Measurements from ENCODE around the gene TM9SF2. TPM values are rescaled to one million over a fixed set of nuclear protein-coding genes. Genes with fewer than 3 reads are reported as not detected.

Gene TM9SF2
- total and polyA plus RNA-seq, 8 donors, result 129 to 155 (median 148) TPM

- H3K36me3 ChIP-seq, result no peaks in the 10 kb centered on the region
- H3K27ac ChIP-seq, result no peak overlapping the region
- peaks cover 0 to 5% of the 10 kb centered on the region in 2 donors for H3K27me3 ChIP-seq
- no peak overlapping the region for H3K4me3 ChIP-seq
- intact Hi-C loops (cut with DNase I), result no loop called here
- no peak for DNase-seq
- H3K4me1 ChIP-seq, result peaks cover 0 to 2% of the 10 kb centered on the region in 2 donors
- no peak for ATAC-seq
- TF ChIP-seq CTCF (IDR thresholded peaks at IDR 0.05), result no peak
- no peaks in the 10 kb centered on the region for H3K9me3 ChIP-seq
Observed at GRCh38 chr13:99470027-99470426, 31.2 kb upstream of the TM9SF2 start.

GRCh38 chr13:99471221-99472121 is 29.8 kb upstream of the TM9SF2 start:
- no peak for DNase-seq
- H3K27ac ChIP-seq, result no peak overlapping the region
- intact Hi-C loops (cut with DNase I), result no loop called here

GRCh38 chr13:99472122-99472440 is 29.2 kb upstream of the TM9SF2 start:
- Histone ChIP-seq H3K36me3 (no peaks in the 10 kb centered on the region), H3K27ac (no peak overlapping the region), H3K4me1 (no peaks in the 10 kb centered on the region), H3K27me3 (peaks cover 0 to 5% of the 10 kb centered on the region in 2 donors), H3K9me3 (no peaks in the 10 kb centered on the region), H3K4me3 (no peak overlapping the region)
- no peak for ATAC-seq
- DNase-seq, result no peak
- intact Hi-C loops (cut with DNase I), result no loop called here
- no peak for TF ChIP-seq CTCF (IDR thresholded peaks at IDR 0.05)

More at GRCh38 chr13:99471221-99472121, 29.8 kb upstream of the TM9SF2 start:
- H3K36me3 ChIP-seq, result no peaks in the 10 kb centered on the region
- TF ChIP-seq CTCF (IDR thresholded peaks at IDR 0.05), result no peak
- peaks cover 0 to 5% of the 10 kb centered on the region in 2 donors for H3K27me3 ChIP-seq
- H3K9me3 ChIP-seq, result no peaks in the 10 kb centered on the region
- H3K4me1 ChIP-seq, result no peaks in the 10 kb centered on the region
- ATAC-seq, result no peak
- no peak overlapping the region for H3K4me3 ChIP-seq

GRCh38 chr13:99473515-99473914 is 27.8 kb upstream of the TM9SF2 start:
- Histone ChIP-seq H3K27ac (no peak overlapping the region), H3K4me3 (no peak overlapping the region), H3K9me3 (no peaks in the 10 kb centered on the region), H3K36me3 (no peaks in the 10 kb centered on the region), H3K27me3 (peaks cover 0 to 5% of the 10 kb centered on the region in 2 donors), H3K4me1 (peaks cover 0 to 6% of the 10 kb centered on the region in 2 donors)
- TF ChIP-seq CTCF (IDR thresholded peaks at IDR 0.05), result no peak
- ATAC-seq (peak; percentile 33), DNase-seq (no peak)
- intact Hi-C loops (cut with DNase I), result no loop called here

GRCh38 chr13:99476648-99477047 is 24.6 kb upstream of the TM9SF2 start:
- Histone ChIP-seq H3K4me3 (no peak overlapping the region), H3K27me3 (no peaks in the 10 kb centered on the region), H3K27ac (no peak overlapping the region), H3K9me3 (no peaks in the 10 kb centered on the region), H3K36me3 (no peaks in the 10 kb centered on the region), H3K4me1 (peaks cover 0 to 6% of the 10 kb centered on the region in 2 donors)
- no peak for TF ChIP-seq CTCF (IDR thresholded peaks at IDR 0.05)
- intact Hi-C loops (cut with DNase I), result no loop called here
- ATAC-seq, result no peak
- DNase-seq, result no peak
